Osteoblast (primary cell): ENCODE results near the gene FREM1. TPM values are rescaled to one million over a fixed set of nuclear protein-coding genes. Genes with fewer than 3 reads are reported as not detected.

Experiments
- DNase-seq: peaks from one replicate; pipeline ENCODE4 v3.0.0; 2011; ENCODE audit warnings: low spot score, mixed read lengths; ENCODE audit not compliant: insufficient read length; ENCODE audit errors: missing footprints
- H2AFZ ChIP-seq: 2 replicates; pipeline ENCODE4 v1.6.0; 2011; ENCODE audit warnings: mild to moderate bottlenecking, low read length
- H3K27ac ChIP-seq: 2 replicates; pipeline ENCODE4 v1.5.1; 2011; ENCODE audit warnings: mild to moderate bottlenecking, low read depth, low read length, moderate library complexity
- H3K27me3 ChIP-seq: 2 replicates; pipeline ENCODE4 v1.6.0; 2012; ENCODE audit warnings: mild to moderate bottlenecking, control low read depth, inconsistent platforms, low read length, moderate library complexity; ENCODE audit not compliant: insufficient read depth
- H3K36me3 ChIP-seq: 2 replicates; pipeline ENCODE4 v1.5.1; 2011; ENCODE audit warnings: mild to moderate bottlenecking, low read length, control low read depth, moderate library complexity; ENCODE audit not compliant: insufficient read depth
- H3K4me1 ChIP-seq: 2 replicates; pipeline ENCODE4 v1.5.1; 2011; ENCODE audit warnings: mild to moderate bottlenecking, low read length, control low read depth, moderate library complexity; ENCODE audit not compliant: insufficient read depth
- H3K4me2 ChIP-seq: 2 replicates; pipeline ENCODE4 v1.6.0; 2011; ENCODE audit warnings: mild to moderate bottlenecking, low read length; ENCODE audit not compliant: insufficient read depth
- H3K4me3 ChIP-seq: fragments of 200-600 bp; sonication (generic); 3 replicates; pipeline ENCODE4 v1.5.1; 2012; ENCODE audit warnings: mild to moderate bottlenecking, low read length, inconsistent platforms; ENCODE audit not compliant: insufficient read depth
- H3K79me2 ChIP-seq: 2 replicates; pipeline ENCODE4 v1.6.0; 2012; ENCODE audit warnings: mild to moderate bottlenecking, low read length, control low read depth, inconsistent platforms; ENCODE audit not compliant: insufficient read depth
- H3K9me3 ChIP-seq: 2 replicates; pipeline ENCODE4 v1.5.1; 2011; ENCODE audit warnings: low read depth, low read length, control low read depth
- H4K20me1 ChIP-seq: 2 replicates; pipeline ENCODE4 v1.6.0; 2012; ENCODE audit warnings: mild to moderate bottlenecking, low read length, control low read depth; ENCODE audit not compliant: insufficient read depth
- CTCF ChIP-seq: IDR thresholded peaks from 2 replicates; pipeline ENCODE4 v1.5.1; 2011; ENCODE audit warnings: mild to moderate bottlenecking, low read depth, low read length, moderate library complexity; ENCODE audit errors: extremely low read depth
- total RNA-seq: library from RNA; depleted of rRNA; stranded (reverse); fragments of >200 nt; gene quantifications from 2 replicates; pipeline ENCODE4 v1.2.3, GENCODE V29; 2012

Gene FREM1
- total RNA-seq, 1 donor = 0.72 TPM

DNA sequence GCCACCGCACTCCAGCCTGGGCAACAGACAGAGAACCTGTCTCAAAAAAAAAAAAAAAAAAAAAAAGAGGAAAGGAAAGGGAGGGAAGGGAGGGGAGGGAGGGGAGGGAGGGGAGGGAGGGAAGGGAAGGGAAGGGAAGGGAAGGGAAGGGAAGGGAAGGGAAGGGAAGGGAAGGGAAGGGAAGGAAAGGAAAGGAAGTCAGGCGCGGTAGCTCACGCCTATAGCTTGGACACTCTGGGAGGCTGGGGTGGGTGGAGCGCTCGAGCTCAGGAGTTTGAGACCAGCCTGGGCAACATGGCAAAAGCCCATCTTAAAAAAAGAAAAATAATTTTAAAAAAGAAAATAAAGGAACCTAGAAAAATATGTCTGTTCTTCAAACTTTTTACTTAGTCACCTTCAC, 131.7 kb downstream of the FREM1 start:
- Histone ChIP-seq H3K4me1 (no peaks in the 10 kb centered on the region), H3K36me3 (no peaks in the 10 kb centered on the region), H3K79me2 (no peaks in the 10 kb centered on the region), H3K27ac (no peak overlapping the region), H4K20me1 (no peaks in the 10 kb centered on the region), H3K4me2 (no peak overlapping the region), H3K9me3 (no peaks in the 10 kb centered on the region), H3K4me3 (no peak overlapping the region), H3K27me3 (no peaks in the 10 kb centered on the region), H2AFZ (no peak overlapping the region)
- DNase-seq = no peak
- no peak for TF ChIP-seq CTCF

DNA sequence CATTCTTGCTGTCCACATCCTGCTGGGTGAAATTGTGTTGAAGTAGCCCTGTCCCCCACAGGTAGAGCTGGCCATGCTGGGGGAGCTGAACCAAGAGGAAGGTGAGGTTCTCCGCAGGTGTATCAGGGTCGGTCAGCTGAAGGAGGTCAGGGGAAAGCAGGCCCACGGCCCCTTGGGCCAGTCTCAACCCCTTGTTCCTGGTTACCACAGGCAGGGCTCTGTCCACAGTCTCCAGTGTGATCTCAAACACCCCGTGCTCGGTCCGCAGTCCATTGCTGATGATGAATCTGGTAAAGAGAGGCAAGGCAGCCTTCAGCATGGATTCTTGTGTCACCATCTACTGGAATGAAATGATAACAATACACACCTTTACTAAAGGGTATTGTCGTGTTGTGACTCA, 134.3 kb downstream of the FREM1 start:
- Histone ChIP-seq H3K4me1 (no peaks in the 10 kb centered on the region), H3K79me2 (no peaks in the 10 kb centered on the region), H3K27me3 (peaks cover 6% of the 10 kb centered on the region), H3K9me3 (no peaks in the 10 kb centered on the region), H3K4me2 (no peak overlapping the region), H4K20me1 (no peaks in the 10 kb centered on the region), H3K36me3 (no peaks in the 10 kb centered on the region), H3K4me3 (no peak overlapping the region), H3K27ac (no peak overlapping the region), H2AFZ (no peak overlapping the region)
- no peak for DNase-seq
- TF ChIP-seq CTCF = no peak

DNA sequence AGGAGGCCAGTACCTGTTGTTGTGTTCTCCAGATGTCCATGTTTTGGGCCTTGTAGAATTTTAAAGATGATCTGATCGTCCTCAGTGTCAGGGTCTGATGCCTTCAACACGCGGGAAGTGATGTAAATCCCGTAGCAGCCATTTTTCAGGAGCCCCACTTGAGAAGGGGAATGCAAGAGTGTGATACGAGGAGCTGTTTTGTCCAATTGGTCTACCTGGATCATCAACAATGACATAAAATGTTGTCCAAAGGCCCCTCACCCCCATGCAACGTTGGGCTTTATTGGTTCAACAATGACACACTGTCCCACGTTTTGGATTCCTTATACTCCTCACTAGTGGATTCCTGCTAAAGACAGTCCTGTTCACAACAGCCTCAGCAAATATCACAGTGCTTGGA, 139.6 kb downstream of the FREM1 start:
- Histone ChIP-seq H4K20me1 (no peaks in the 10 kb centered on the region), H3K4me2 (no peak overlapping the region), H3K9me3 (no peaks in the 10 kb centered on the region), H2AFZ (no peak overlapping the region), H3K4me1 (no peaks in the 10 kb centered on the region), H3K79me2 (no peaks in the 10 kb centered on the region), H3K27ac (no peak overlapping the region), H3K36me3 (no peaks in the 10 kb centered on the region), H3K27me3 (peaks cover 6% of the 10 kb centered on the region), H3K4me3 (no peak overlapping the region)
- no peak for DNase-seq
- TF ChIP-seq CTCF = no peak

DNA sequence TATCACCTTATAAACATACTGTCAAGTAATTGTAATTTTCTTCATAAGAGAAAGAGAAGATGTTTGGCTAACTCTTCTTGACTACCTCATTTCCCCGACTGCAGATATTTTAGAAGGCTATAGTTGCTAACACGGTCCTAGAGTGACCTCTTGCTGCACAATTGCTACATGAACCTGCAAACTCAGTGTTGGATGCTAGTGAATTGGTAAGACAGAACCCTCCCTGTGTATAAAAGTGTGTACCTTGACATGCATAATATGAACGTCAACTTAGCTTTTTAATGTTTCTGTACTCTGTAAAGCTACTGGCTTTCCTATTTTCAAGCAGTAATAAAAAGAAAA, 141.0 kb downstream of the FREM1 start:
- peak; percentile 49 for TF ChIP-seq CTCF
- H3K4me2 ChIP-seq = no peak overlapping the region
- H4K20me1 ChIP-seq = no peaks in the 10 kb centered on the region
- H3K4me3 ChIP-seq = no peak overlapping the region
- peaks cover 6% of the 10 kb centered on the region for H3K27me3 ChIP-seq
- no peaks in the 10 kb centered on the region for H3K79me2 ChIP-seq
- no peak overlapping the region for H2AFZ ChIP-seq
- H3K36me3 ChIP-seq = no peaks in the 10 kb centered on the region
- no peak overlapping the region for H3K27ac ChIP-seq
- H3K9me3 ChIP-seq = no peaks in the 10 kb centered on the region
- no peak for DNase-seq
- no peaks in the 10 kb centered on the region for H3K4me1 ChIP-seq
